H1 (cell line): ENCODE data around the gene TGFB1I1. TPM values are rescaled to one million over a fixed set of nuclear protein-coding genes. Genes with fewer than 3 reads are reported as not detected.

Experiments
- CTCF ChIA-PET: fragments of 300-600 bp; sonication (Branson Sonifier 250); formaldehyde crosslinking; loops from one replicate; lab custom pipeline; 2021; ENCODE audit not compliant: partially characterized antibody; lab: Charles Lee
- POLR2A ChIA-PET: fragments of 300-600 bp; sonication (Branson Sonifier 250); formaldehyde crosslinking; loops from one replicate; lab custom pipeline; 2021; ENCODE audit warnings: inconsistent platforms; ENCODE audit not compliant: partially characterized antibody; lab: Charles Lee
- DNase-seq, 2 experiments: peaks; one replicate each; pipeline versions ENCODE4 v3.0.0 to v3.0.0-alpha.2; 2010 to 2022; ENCODE audit warnings: low spot score in 2 of 2, low read depth in 1 of 2, mixed read lengths in 1 of 2
- FAIRE-seq: peaks from 2 replicates; lab custom pipeline; 2011; peaks lifted over from hg19 to GRCh38; lab: Jason Lieb, UNC
- H2AFZ ChIP-seq: 2 replicates; pipeline ENCODE4 v1.8.1; 2012; ENCODE audit warnings: low read length, inconsistent platforms
- H2AK5ac ChIP-seq: 2 replicates; pipeline ENCODE4 v1.6.1; 2013; ENCODE audit warnings: low read depth, low read length
- H2BK120ac ChIP-seq: replicated peaks from 2 replicates; pipeline ENCODE3; 2013; ENCODE audit warnings: low read depth, low read length, inconsistent platforms
- H2BK12ac ChIP-seq: 2 replicates; pipeline ENCODE4 v1.6.1; 2013; ENCODE audit warnings: low read depth, low read length
- H2BK15ac ChIP-seq: 2 replicates; pipeline ENCODE4 v1.6.1; 2013; ENCODE audit warnings: low read length
- H2BK20ac ChIP-seq: 2 replicates; pipeline ENCODE4 v1.6.1; 2013; ENCODE audit warnings: low read length
- H2BK5ac ChIP-seq: 2 replicates; pipeline ENCODE4 v1.6.1; 2013; ENCODE audit warnings: low read depth, low read length
- H3K14ac ChIP-seq: 2 replicates; pipeline ENCODE4 v1.6.1; 2013; ENCODE audit warnings: inconsistent platforms; ENCODE audit not compliant: insufficient read length
- H3K18ac ChIP-seq: 2 replicates; pipeline ENCODE4 v1.6.1; 2013; ENCODE audit warnings: low read length; ENCODE audit errors: extremely low read depth
- H3K23ac ChIP-seq: 2 replicates; pipeline ENCODE4 v1.6.1; 2013; ENCODE audit warnings: inconsistent platforms; ENCODE audit not compliant: insufficient read length
- H3K23me2 ChIP-seq: 2 replicates; pipeline ENCODE4 v1.6.1; 2013; ENCODE audit warnings: low read depth, low read length
- H3K27ac ChIP-seq: 2 replicates; pipeline ENCODE4 v1.6.1; 2011; ENCODE audit warnings: low read depth, low read length, inconsistent platforms
- H3K27me3 ChIP-seq, 4 experiments: replicated peaks in 1 of 4; 1 replicate in 1 of 4; 2 replicates in 3 of 4; pipeline versions ENCODE4 v1.6.1 to v1.8.1; 2011 to 2013; ENCODE audit warnings: low read length in 3 of 4, mild to moderate bottlenecking in 3 of 4, inconsistent platforms in 2 of 4, mixed read lengths in 2 of 4, moderate library complexity in 1 of 4; ENCODE audit not compliant: control insufficient read depth in 3 of 4, insufficient read depth in 3 of 4; ENCODE audit errors: extremely low read depth in 1 of 4
- H3K36me3 ChIP-seq, 4 experiments: 2 replicates each; pipeline versions ENCODE4 v1.6.1 to v1.8.1; 2011 to 2013; ENCODE audit warnings: mild to moderate bottlenecking in 4 of 4, low read length in 3 of 4, moderate library complexity in 2 of 4, control low read depth in 1 of 4, inconsistent platforms in 1 of 4; ENCODE audit not compliant: insufficient read depth in 4 of 4, control insufficient read depth in 2 of 4
- H3K4ac ChIP-seq: replicated peaks from 2 replicates; pipeline ENCODE3; 2013; ENCODE audit warnings: low read length, low read depth, mixed read lengths, inconsistent platforms; ENCODE audit not compliant: insufficient read length
- H3K4me1 ChIP-seq, 4 experiments: replicated peaks in 1 of 4; 1 replicate in 1 of 4; 2 replicates in 3 of 4; pipeline versions ENCODE4 v1.6.1 to v1.8.1; 2011 to 2013; ENCODE audit warnings: low read length in 3 of 4, inconsistent platforms in 2 of 4, mixed read lengths in 1 of 4; ENCODE audit not compliant: insufficient read depth in 4 of 4, control insufficient read depth in 3 of 4
- H3K4me2 ChIP-seq, 2 experiments: 2 replicates each; pipeline versions ENCODE4 v1.6.1 to v1.8.1; 2011 to 2013; ENCODE audit warnings: low read depth in 2 of 2, low read length in 2 of 2, control low read depth in 1 of 2, inconsistent platforms in 1 of 2, mild to moderate bottlenecking in 1 of 2; ENCODE audit not compliant: insufficient read depth in 1 of 2
- H3K4me3 ChIP-seq, 4 experiments: fragments of 200-600, 300-600 bp in 1 of 4; sonication (generic), shearing (Covaris generic), sonication (Bioruptor Twin) in 1 of 4; 2 replicates each; pipeline versions ENCODE4 v1.5.1 to v1.8.1; 2011 to 2016; ENCODE audit warnings: low read length in 4 of 4, low read depth in 3 of 4, control low read depth in 2 of 4, inconsistent platforms in 2 of 4, mild to moderate bottlenecking in 2 of 4, mixed read lengths in 1 of 4, moderate library complexity in 1 of 4; ENCODE audit not compliant: insufficient read depth in 2 of 4; ENCODE audit errors: extremely low read depth in 1 of 4
- H3K56ac ChIP-seq: replicated peaks from 2 replicates; pipeline ENCODE3; 2013; ENCODE audit warnings: low read depth, mild to moderate bottlenecking, mixed read lengths, low read length, inconsistent platforms; ENCODE audit not compliant: insufficient read length
- H3K79me1 ChIP-seq: 2 replicates; pipeline ENCODE4 v1.6.1; 2013; ENCODE audit warnings: low read depth, low read length, control low read depth
- H3K79me2 ChIP-seq, 2 experiments: 2 replicates each; pipeline versions ENCODE4 v1.6.1 to v1.8.1; 2012 to 2013; ENCODE audit warnings: low read length in 2 of 2, mild to moderate bottlenecking in 2 of 2, inconsistent platforms in 1 of 2; ENCODE audit not compliant: insufficient read depth in 2 of 2, control insufficient read depth in 1 of 2
- H3K9ac ChIP-seq, 4 experiments: replicated peaks in 1 of 4; 1 replicate in 1 of 4; 2 replicates in 3 of 4; pipeline versions ENCODE4 v1.6.1 to v1.8.1; 2011 to 2013; ENCODE audit warnings: low read depth in 3 of 4, low read length in 3 of 4, control low read depth in 2 of 4, mild to moderate bottlenecking in 2 of 4, moderate library complexity in 2 of 4, inconsistent platforms in 1 of 4; ENCODE audit errors: extremely low read depth in 1 of 4
- H3K9me3 ChIP-seq, 2 experiments: 2 replicates each; pipeline versions ENCODE4 v1.6.1 to v1.8.1; 2012 to 2013; ENCODE audit warnings: mild to moderate bottlenecking in 2 of 2, moderate library complexity in 2 of 2, control low read depth in 1 of 2, inconsistent platforms in 1 of 2, low read depth in 1 of 2, low read length in 1 of 2, mixed read lengths in 1 of 2; ENCODE audit not compliant: insufficient read depth in 2 of 2
- H4K20me1 ChIP-seq, 2 experiments: replicated peaks in 1 of 2; 2 replicates each; pipeline versions ENCODE3 to v1.8.1; 2011 to 2013; ENCODE audit warnings: inconsistent platforms in 2 of 2, low read length in 2 of 2, mild to moderate bottlenecking in 1 of 2; ENCODE audit not compliant: insufficient read depth in 2 of 2, control insufficient read depth in 1 of 2
- H4K5ac ChIP-seq: 2 replicates; pipeline ENCODE4 v1.6.1; 2013; ENCODE audit warnings: low read length, low read depth, mixed read lengths, inconsistent platforms; ENCODE audit not compliant: insufficient read length
- H4K8ac ChIP-seq: 2 replicates; pipeline ENCODE4 v1.8.0; 2013; ENCODE audit warnings: mild to moderate bottlenecking, moderate library complexity, low read length, inconsistent platforms; ENCODE audit not compliant: insufficient read depth; ENCODE audit errors: extremely low read depth
- H4K91ac ChIP-seq: replicated peaks from 2 replicates; pipeline ENCODE3; 2013; ENCODE audit warnings: low read length, mixed read lengths, inconsistent platforms; ENCODE audit not compliant: insufficient read length
- BRCA1 ChIP-seq: IDR thresholded peaks from 2 replicates; pipeline ENCODE4 v1.6.1; 2012; ENCODE audit warnings: low read depth, low read length, improper control_type of control experiment
- CBX5 ChIP-seq: fragments of 300-800, 300-1000 bp; sonication (generic); IDR thresholded peaks from 2 replicates; pipeline ENCODE4 v1.7.1; 2016; ENCODE audit warnings: antibody characterized with exemption, low read length, low read depth
- HDAC6 ChIP-seq: IDR thresholded peaks from one replicate; pipeline ENCODE4 v1.7.1; 2012; ENCODE audit warnings: low read depth, mild to moderate bottlenecking, inconsistent platforms, low read length, moderate library complexity
- JUN ChIP-seq: IDR thresholded peaks from 2 replicates; pipeline ENCODE4 v1.6.1; 2011; ENCODE audit warnings: low read depth, mild to moderate bottlenecking, improper control_type of control experiment, low read length
- NRF1 ChIP-seq: IDR thresholded peaks from 2 replicates; pipeline ENCODE4 v1.6.1; 2011; ENCODE audit warnings: mild to moderate bottlenecking, low read depth, low read length, improper control_type of control experiment
- RXRA ChIP-seq: IDR thresholded peaks from 2 replicates; pipeline ENCODE4 v1.6.1; 2011; ENCODE audit warnings: low read depth, mild to moderate bottlenecking, low read length, moderate library complexity; ENCODE audit not compliant: insufficient read depth
- SRF ChIP-seq: IDR thresholded peaks from 2 replicates; pipeline ENCODE4 v1.6.1; 2011; ENCODE audit warnings: mild to moderate bottlenecking, low read depth, low read length, moderate library complexity
- WGBS, 2 experiments: shearing (Covaris generic) in 1 of 2; methylation state at CpG; one replicate each; pipeline versions ENCODE4 v1.1.6 to v1.1.7; 2013 to 2015; ENCODE audit warnings: low lambda C conversion rate in 2 of 2, mixed read lengths in 2 of 2, inconsistent platforms in 1 of 2, low coverage in 1 of 2, missing lambda C conversion rate in 1 of 2; ENCODE audit not compliant: insufficient replicate concordance in 2 of 2, insufficient coverage in 1 of 2, insufficient read length in 1 of 2; ENCODE audit errors: extremely low coverage in 1 of 2, missing lambda C conversion rate in 1 of 2; 5-methylcytosine and 5-hydroxymethylcytosine counted together
- polyA plus RNA-seq, 7 experiments: library from polyadenylated mRNA; depleted of rRNA in 3 of 7; stranded (reverse) in 5 of 7; unstranded in 2 of 7; fragments of >200 nt in 5 of 7; fragments of 200-250 nt in 2 of 7; gene quantifications; 1 replicate in 5 of 7; 2 replicates in 1 of 7; 4 replicates in 1 of 7; pipeline versions ENCODE4 v1.2.1 to v1.2.3, GENCODE V29; 2011 to 2013; ENCODE audit warnings: missing spikeins in 2 of 7, mixed read lengths in 2 of 7
- total RNA-seq: library from RNA; stranded (reverse); fragmentation: NEBNext Ultra II Directional; extraction: Animal tissue kit (Norgen Biotek cat#: 25700); gene quantifications from 2 replicates; pipeline ENCODE4 v1.2.1, GENCODE V29; 2021
- TF ChIP-seq, protein P1 (sequence below): IDR thresholded peaks from 2 replicates; pipeline ENCODE4 v1.6.1; 2011; ENCODE audit warnings: low read length, improper control_type of control experiment
- TF ChIP-seq, protein P2 (sequence below), 3 experiments: IDR thresholded peaks; 1 replicate in 2 of 3; 2 replicates in 1 of 3; pipeline versions ENCODE4 v1.5.1 to v1.6.1; 2011; ENCODE audit warnings: low read length in 3 of 3, mild to moderate bottlenecking in 3 of 3, inconsistent platforms in 2 of 3, low read depth in 1 of 3, moderate library complexity in 1 of 3; ENCODE audit not compliant: insufficient read depth in 1 of 3; ENCODE audit errors: control extremely low read depth in 1 of 3

The TGFB1I1 gene
- total and polyA plus RNA-seq, 2 of the 8 experiments (the other 6 are each of a cell fraction or from before 2014, with no cell fraction given) = 5.6 to 5.8 TPM

DNA sequence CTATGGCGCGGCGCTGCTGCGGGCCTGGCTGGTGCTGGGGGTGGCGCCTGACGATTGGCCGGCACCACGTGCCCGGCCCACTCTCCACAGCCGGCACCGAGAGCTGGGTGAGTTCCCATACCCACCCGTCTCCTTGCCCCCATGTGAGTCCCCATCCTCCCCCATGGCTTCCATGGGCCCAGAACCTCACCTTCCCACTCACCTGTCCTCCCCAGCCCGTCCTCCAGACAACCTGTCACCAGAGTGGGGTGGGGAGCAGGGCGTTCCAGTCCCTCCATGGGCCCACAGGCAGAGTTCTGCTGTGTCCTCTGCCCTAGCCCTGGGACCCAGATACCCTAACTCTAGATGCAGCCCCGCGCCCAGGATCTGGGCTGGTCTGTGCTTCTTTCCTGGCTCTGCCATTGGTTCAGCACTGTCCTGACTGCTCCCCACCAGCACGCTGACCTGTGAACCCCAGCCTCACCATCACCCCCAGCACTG, 7.1 kb upstream of the TGFB1I1 start:
- H3K23ac ChIP-seq = no peak overlapping the region
- no peaks in the 10 kb centered on the region for H3K27me3 ChIP-seq
- H2BK5ac ChIP-seq = no peak overlapping the region
- H3K27ac ChIP-seq = no peak overlapping the region; the same call in 1 of the 2 replicates
- no peak overlapping the region; the same call in 1 of the 2 replicates for H4K8ac ChIP-seq
- no peak overlapping the region for H2BK120ac ChIP-seq
- H3K56ac ChIP-seq = no peak overlapping the region
- H4K20me1 ChIP-seq = no peaks in the 10 kb centered on the region
- no peak overlapping the region for H4K91ac ChIP-seq
- no peak for DNase-seq
- no peaks in the 10 kb centered on the region for H3K79me1 ChIP-seq
- FAIRE-seq = no peak
- no peak overlapping the region for H3K4me3 ChIP-seq
- no peak overlapping the region for H2AFZ ChIP-seq
- no peak overlapping the region for H3K9ac ChIP-seq
- H2BK20ac ChIP-seq = no peak overlapping the region
- no peaks in the 10 kb centered on the region for H3K9me3 ChIP-seq
- TF ChIP-seq RXRA (no peak), JUN (no peak), BRCA1 (no peak), CBX5 (no peak), HDAC6 (no peak), NRF1 (no peak), SRF (no peak)
- TF ChIP-seq, protein P1, sequence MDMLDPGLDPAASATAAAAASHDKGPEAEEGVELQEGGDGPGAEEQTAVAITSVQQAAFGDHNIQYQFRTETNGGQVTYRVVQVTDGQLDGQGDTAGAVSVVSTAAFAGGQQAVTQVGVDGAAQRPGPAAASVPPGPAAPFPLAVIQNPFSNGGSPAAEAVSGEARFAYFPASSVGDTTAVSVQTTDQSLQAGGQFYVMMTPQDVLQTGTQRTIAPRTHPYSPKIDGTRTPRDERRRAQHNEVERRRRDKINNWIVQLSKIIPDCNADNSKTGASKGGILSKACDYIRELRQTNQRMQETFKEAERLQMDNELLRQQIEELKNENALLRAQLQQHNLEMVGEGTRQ = no peak
- TF ChIP-seq, protein P2, sequence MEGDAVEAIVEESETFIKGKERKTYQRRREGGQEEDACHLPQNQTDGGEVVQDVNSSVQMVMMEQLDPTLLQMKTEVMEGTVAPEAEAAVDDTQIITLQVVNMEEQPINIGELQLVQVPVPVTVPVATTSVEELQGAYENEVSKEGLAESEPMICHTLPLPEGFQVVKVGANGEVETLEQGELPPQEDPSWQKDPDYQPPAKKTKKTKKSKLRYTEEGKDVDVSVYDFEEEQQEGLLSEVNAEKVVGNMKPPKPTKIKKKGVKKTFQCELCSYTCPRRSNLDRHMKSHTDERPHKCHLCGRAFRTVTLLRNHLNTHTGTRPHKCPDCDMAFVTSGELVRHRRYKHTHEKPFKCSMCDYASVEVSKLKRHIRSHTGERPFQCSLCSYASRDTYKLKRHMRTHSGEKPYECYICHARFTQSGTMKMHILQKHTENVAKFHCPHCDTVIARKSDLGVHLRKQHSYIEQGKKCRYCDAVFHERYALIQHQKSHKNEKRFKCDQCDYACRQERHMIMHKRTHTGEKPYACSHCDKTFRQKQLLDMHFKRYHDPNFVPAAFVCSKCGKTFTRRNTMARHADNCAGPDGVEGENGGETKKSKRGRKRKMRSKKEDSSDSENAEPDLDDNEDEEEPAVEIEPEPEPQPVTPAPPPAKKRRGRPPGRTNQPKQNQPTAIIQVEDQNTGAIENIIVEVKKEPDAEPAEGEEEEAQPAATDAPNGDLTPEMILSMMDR (IDR thresholded peaks at IDR 0.05; ENCODE audit: control extremely low read depth in 1 of 3, insufficient read depth in 1 of 3, low read depth in 1 of 3, low read length in 3 of 3) = no peak
- TF ChIP-seq, all 59 proteins: peak for 0
- H3K14ac ChIP-seq = no peak overlapping the region
- H3K79me2 ChIP-seq = no peaks in the 10 kb centered on the region
- no peak overlapping the region for H4K5ac ChIP-seq
- 89% methylated on average over 17 of the region's 17 CpGs; no CpG with 5 or more reads in 1 of the 2 experiments for WGBS, 2 experiments
- no peak overlapping the region for H2BK12ac ChIP-seq
- POLR2A ChIA-PET = no interaction called here
- H3K4me1 ChIP-seq = no peaks in the 10 kb centered on the region
- no peak overlapping the region for H3K4ac ChIP-seq
- no peak overlapping the region for H2AK5ac ChIP-seq
- H3K4me2 ChIP-seq = no peak overlapping the region
- CTCF ChIA-PET = no interaction called here
- no peak overlapping the region for H2BK15ac ChIP-seq
- H3K18ac ChIP-seq = no peak overlapping the region
- peaks cover 0 to 13% (median 1%) of the 10 kb centered on the region in 4 experiments; a peak in 4 of 8 replicates for H3K36me3 ChIP-seq
- H3K23me2 ChIP-seq = 0 out of 2 replicates have a peak, but pooled peaks cover 3% of the 10 kb centered on the region
